ENCODE data around the gene MARCO. TPM values are rescaled to one million over a fixed set of nuclear protein-coding genes. Genes with fewer than 3 reads are reported as not detected.

Gene MARCO
- total RNA-seq, 1 donor from 2014 or later: not detected

DNA sequence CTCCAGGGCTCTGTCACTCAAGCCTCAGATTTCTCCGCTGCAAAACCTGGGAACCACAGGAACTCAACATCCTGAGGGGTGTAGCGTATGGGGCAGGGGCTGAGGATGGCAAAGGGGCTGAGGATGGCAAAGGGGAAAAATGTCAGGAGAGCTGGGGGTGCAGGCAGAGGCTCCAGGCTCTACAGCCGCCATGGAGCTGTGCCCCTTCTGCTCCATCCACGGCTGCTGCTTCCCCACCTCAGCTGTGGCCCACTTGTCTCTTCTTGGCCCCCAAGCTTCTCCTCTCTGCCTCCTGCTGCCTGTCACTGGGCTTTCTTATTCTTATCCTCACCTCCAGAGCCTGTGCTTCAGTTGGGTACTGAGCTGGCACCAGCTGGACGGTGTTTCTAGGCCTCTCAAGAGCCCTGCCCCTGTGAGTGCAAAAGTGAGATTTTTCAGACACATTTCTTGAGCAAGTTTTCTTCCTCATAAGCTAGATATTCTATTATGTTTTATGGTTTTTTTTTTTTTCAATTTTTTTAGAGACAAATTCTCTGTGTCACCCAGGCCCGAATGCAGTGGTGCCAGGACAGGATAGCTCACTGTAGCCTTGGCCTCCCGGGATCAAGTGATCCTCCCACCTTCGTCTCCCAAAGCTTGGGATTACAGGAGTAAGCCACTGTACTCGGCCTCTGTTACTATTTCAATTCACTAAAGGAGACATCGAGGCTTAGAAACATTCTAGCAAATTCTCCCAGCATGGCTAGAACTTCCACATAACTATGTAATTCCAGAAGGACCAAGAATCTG, 49.0 kb downstream of the MARCO start:
- Mint-ChIP-seq H3K27ac (ENCODE audit: unreplicated experiment) (no peak overlapping the region), H3K4me3 (ENCODE audit: unreplicated experiment) (no peak overlapping the region), H3K9me3 (ENCODE audit: unreplicated experiment) (peaks cover 2% of the 10 kb centered on the region), H3K36me3 (ENCODE audit: low read depth, unreplicated experiment) (no peaks in the 10 kb centered on the region), H3K4me1 (ENCODE audit: low read depth, unreplicated experiment) (peaks cover 5% of the 10 kb centered on the region), H3K27me3 (ENCODE audit: low read depth, unreplicated experiment) (peaks cover 82% of the 10 kb centered on the region)
- Histone ChIP-seq H3K27me3 (ENCODE audit: insufficient read depth, low read length) (no peaks in the 10 kb centered on the region), H3K27ac (ENCODE audit: low read depth, low read length) (no peak overlapping the region), H3K36me3 (ENCODE audit: insufficient read depth, low read length) (no peaks in the 10 kb centered on the region), H2AFZ (ENCODE audit: low read depth, low read length) (no peak overlapping the region), H3K9me3 (ENCODE audit: insufficient read depth, low read depth, low read length) (no peaks in the 10 kb centered on the region), H3K4me2 (ENCODE audit: low read length) (no peak overlapping the region), H4K20me1 (ENCODE audit: insufficient read depth, low read length) (no peaks in the 10 kb centered on the region), H3K9ac (ENCODE audit: low read length) (no peak overlapping the region), H3K4me1 (ENCODE audit: insufficient read depth, low read length) (no peaks in the 10 kb centered on the region), H3K4me3 (ENCODE audit: insufficient read depth, low read depth, low read length) (no peak overlapping the region), H3K79me2 (ENCODE audit: insufficient read depth, low read length) (no peaks in the 10 kb centered on the region)
- FAIRE-seq (no peak), DNase-seq (ENCODE audit: low read depth) (no peak)
- TF ChIP-seq, protein P1, sequence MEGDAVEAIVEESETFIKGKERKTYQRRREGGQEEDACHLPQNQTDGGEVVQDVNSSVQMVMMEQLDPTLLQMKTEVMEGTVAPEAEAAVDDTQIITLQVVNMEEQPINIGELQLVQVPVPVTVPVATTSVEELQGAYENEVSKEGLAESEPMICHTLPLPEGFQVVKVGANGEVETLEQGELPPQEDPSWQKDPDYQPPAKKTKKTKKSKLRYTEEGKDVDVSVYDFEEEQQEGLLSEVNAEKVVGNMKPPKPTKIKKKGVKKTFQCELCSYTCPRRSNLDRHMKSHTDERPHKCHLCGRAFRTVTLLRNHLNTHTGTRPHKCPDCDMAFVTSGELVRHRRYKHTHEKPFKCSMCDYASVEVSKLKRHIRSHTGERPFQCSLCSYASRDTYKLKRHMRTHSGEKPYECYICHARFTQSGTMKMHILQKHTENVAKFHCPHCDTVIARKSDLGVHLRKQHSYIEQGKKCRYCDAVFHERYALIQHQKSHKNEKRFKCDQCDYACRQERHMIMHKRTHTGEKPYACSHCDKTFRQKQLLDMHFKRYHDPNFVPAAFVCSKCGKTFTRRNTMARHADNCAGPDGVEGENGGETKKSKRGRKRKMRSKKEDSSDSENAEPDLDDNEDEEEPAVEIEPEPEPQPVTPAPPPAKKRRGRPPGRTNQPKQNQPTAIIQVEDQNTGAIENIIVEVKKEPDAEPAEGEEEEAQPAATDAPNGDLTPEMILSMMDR (IDR thresholded peaks at IDR 0.05; ENCODE audit: insufficient read depth, low read depth, low read length): no peak
- TF ChIP-seq EZH2 (IDR thresholded peaks at IDR 0.05; ENCODE audit: insufficient read depth, low read length): no peak

DNA sequence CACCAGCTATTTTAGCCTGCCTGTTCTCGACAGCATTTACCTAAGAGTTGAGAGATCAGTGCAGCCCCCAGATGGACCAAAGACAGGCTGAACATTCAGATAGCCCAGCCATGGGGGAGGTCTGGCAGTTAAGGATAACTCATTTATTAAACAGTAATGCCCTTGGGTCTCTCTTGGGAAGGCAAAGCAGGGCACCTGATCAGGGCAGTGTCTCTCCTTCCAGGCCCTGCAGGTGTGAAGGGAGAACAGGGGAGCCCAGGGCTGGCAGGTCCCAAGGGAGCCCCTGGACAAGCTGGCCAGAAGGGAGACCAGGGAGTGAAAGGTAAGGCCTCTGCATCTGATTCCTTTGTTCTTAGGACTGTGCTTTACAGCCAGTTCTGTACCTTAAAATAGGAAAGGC, 49.6 kb downstream of the MARCO start:
- TF ChIP-seq, protein P1 (IDR thresholded peaks at IDR 0.05; ENCODE audit: insufficient read depth, low read depth, low read length): no peak
- TF ChIP-seq EZH2 (IDR thresholded peaks at IDR 0.05; ENCODE audit: insufficient read depth, low read length): no peak
- H3K36me3 ChIP-seq (ENCODE audit: insufficient read depth, low read length): no peaks in the 10 kb centered on the region
- DNase-seq (ENCODE audit: low read depth) (no peak), FAIRE-seq (no peak)
- no peak overlapping the region for H3K4me2 ChIP-seq (ENCODE audit: low read length)
- no peak overlapping the region for H3K9ac ChIP-seq (ENCODE audit: low read length)
- no peak overlapping the region for H3K27ac ChIP-seq (ENCODE audit: low read depth, low read length)
- H4K20me1 ChIP-seq (ENCODE audit: insufficient read depth, low read length): no peaks in the 10 kb centered on the region
- H2AFZ ChIP-seq (ENCODE audit: low read depth, low read length): no peak overlapping the region
- H3K9me3 ChIP-seq (ENCODE audit: insufficient read depth, low read depth, low read length): no peaks in the 10 kb centered on the region
- H3K4me3 Mint-ChIP-seq (ENCODE audit: unreplicated experiment): no peak overlapping the region
- H3K4me1 ChIP-seq (ENCODE audit: insufficient read depth, low read length): no peaks in the 10 kb centered on the region
- no peaks in the 10 kb centered on the region for H3K36me3 Mint-ChIP-seq (ENCODE audit: low read depth, unreplicated experiment)
- peaks cover 5% of the 10 kb centered on the region for H3K4me1 Mint-ChIP-seq (ENCODE audit: low read depth, unreplicated experiment)
- H3K27ac Mint-ChIP-seq (ENCODE audit: unreplicated experiment): no peak overlapping the region
- H3K27me3 Mint-ChIP-seq (ENCODE audit: low read depth, unreplicated experiment): peaks cover 80% of the 10 kb centered on the region
- H3K4me3 ChIP-seq (ENCODE audit: insufficient read depth, low read depth, low read length): no peak overlapping the region
- H3K9me3 Mint-ChIP-seq (ENCODE audit: unreplicated experiment): peaks cover 2% of the 10 kb centered on the region
- no peaks in the 10 kb centered on the region for H3K79me2 ChIP-seq (ENCODE audit: insufficient read depth, low read length)
- H3K27me3 ChIP-seq (ENCODE audit: insufficient read depth, low read length): no peaks in the 10 kb centered on the region

DNA sequence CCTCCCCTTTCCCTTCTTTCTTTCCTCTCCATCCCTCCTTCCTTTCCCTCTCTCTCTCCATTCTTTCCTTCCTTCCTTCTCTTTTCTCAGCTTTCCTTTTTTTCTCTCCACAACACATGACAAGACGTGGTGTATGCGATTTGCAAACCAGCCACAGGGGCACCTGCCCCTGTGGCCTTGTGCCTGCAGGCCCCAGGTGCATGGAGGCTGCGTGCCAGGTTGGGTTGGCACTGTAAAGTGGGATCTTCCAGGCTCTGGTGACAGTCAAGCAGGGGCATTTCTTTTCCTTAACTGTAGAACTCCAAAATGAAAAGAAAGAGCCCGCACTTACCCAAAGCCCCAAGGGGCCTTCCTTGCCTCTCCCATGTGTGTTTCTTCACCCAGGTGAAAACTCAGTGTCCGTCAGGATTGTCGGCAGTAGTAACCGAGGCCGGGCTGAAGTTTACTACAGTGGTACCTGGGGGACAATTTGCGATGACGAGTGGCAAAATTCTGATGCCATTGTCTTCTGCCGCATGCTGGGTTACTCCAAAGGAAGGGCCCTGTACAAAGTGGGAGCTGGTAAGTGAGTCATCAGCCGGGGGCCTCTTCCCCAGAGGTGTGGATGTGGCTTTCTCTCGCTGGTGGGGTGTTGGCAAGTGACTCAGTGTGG, 50.9 kb downstream of the MARCO start:
- Mint-ChIP-seq H3K4me1 (ENCODE audit: low read depth, unreplicated experiment) (peaks cover 5% of the 10 kb centered on the region), H3K36me3 (ENCODE audit: low read depth, unreplicated experiment) (no peaks in the 10 kb centered on the region), H3K4me3 (ENCODE audit: unreplicated experiment) (no peak overlapping the region), H3K27ac (ENCODE audit: unreplicated experiment) (no peak overlapping the region), H3K9me3 (ENCODE audit: unreplicated experiment) (peaks cover 7% of the 10 kb centered on the region), H3K27me3 (ENCODE audit: low read depth, unreplicated experiment) (peaks cover 72% of the 10 kb centered on the region)
- H3K4me3 ChIP-seq (ENCODE audit: insufficient read depth, low read depth, low read length): no peak overlapping the region
- no peak overlapping the region for H2AFZ ChIP-seq (ENCODE audit: low read depth, low read length)
- FAIRE-seq: no peak
- H3K9ac ChIP-seq (ENCODE audit: low read length): no peak overlapping the region
- no peaks in the 10 kb centered on the region for H3K36me3 ChIP-seq (ENCODE audit: insufficient read depth, low read length)
- H3K27me3 ChIP-seq (ENCODE audit: insufficient read depth, low read length): no peaks in the 10 kb centered on the region
- no peak for DNase-seq (ENCODE audit: low read depth)
- no peaks in the 10 kb centered on the region for H4K20me1 ChIP-seq (ENCODE audit: insufficient read depth, low read length)
- H3K4me1 ChIP-seq (ENCODE audit: insufficient read depth, low read length): no peaks in the 10 kb centered on the region
- no peak overlapping the region for H3K27ac ChIP-seq (ENCODE audit: low read depth, low read length)
- H3K9me3 ChIP-seq (ENCODE audit: insufficient read depth, low read depth, low read length): no peaks in the 10 kb centered on the region
- no peak overlapping the region for H3K4me2 ChIP-seq (ENCODE audit: low read length)
- H3K79me2 ChIP-seq (ENCODE audit: insufficient read depth, low read length): no peaks in the 10 kb centered on the region
- TF ChIP-seq EZH2 (IDR thresholded peaks at IDR 0.05; ENCODE audit: insufficient read depth, low read length): no peak
- TF ChIP-seq, protein P1 (IDR thresholded peaks at IDR 0.05; ENCODE audit: insufficient read depth, low read depth, low read length): no peak

Data from astrocyte (in vitro differentiated cells and primary cell).